PFSK-1 (cell line): ENCODE data around the gene IGFL2.

Experiments used
- FOXP2 ChIP-seq: optimal IDR thresholded peaks from 2 replicates; pipeline ENCODE3; 2011; ENCODE audit warnings: borderline replicate concordance, control low read depth, inconsistent platforms; ENCODE audit not compliant: insufficient read depth; ENCODE audit errors: extremely low read length, extremely low read depth
- POLR2AphosphoS5 ChIP-seq: IDR thresholded peaks from 2 replicates; pipeline ENCODE4 v1.6.1; 2012; ENCODE audit warnings: low read depth, mild to moderate bottlenecking, control low read depth, low read length, moderate library complexity
- REST ChIP-seq, 2 experiments: IDR thresholded peaks; 2 replicates each; pipeline versions ENCODE4 v1.6.1 to v1.8.0; 2011 to 2012; ENCODE audit warnings: low read depth in 2 of 2, low read length in 2 of 2, control low read depth in 1 of 2, inconsistent platforms in 1 of 2, mild to moderate bottlenecking in 1 of 2, moderate library complexity in 1 of 2; ENCODE audit not compliant: insufficient read depth in 1 of 2
- SIN3A ChIP-seq: IDR thresholded peaks from 2 replicates; pipeline ENCODE4 v1.6.1; 2012; ENCODE audit warnings: mild to moderate bottlenecking, low read length, moderate library complexity, borderline replicate concordance; ENCODE audit not compliant: insufficient read depth
- TAF1 ChIP-seq: IDR thresholded peaks from 2 replicates; pipeline ENCODE4 v1.6.1; 2012; ENCODE audit warnings: low read length, control low read depth, borderline replicate concordance; ENCODE audit not compliant: insufficient read depth

IGFL2 gene

DNA sequence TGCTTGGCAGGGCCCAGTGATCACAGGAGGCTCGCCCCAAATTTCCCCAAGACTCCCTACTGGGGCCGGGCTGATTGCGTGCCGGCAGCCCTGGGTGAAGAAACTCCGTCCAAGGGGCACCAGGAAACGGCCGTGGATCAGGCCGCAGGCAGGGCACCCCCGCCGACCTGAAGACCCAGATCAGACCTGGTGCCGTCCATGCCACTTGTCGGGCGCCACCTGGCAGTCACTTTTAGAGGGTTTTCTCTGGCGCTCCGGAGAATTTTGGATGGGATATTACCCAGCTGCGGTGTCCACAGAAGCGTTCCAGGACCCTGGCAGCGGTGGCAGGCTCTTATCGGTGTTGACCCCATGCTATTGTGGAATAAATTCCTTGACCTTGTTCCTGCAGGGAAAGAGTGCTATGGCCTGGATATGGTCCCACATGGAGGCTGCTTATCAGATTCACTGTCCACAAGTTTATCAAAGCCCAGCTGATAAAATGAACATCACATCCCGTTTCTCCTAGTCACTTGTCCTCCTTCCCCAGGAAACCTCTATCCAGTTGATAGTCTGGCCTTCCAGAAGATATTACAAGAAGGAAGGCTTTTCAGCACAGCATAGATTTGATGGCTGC is 38.2 kb downstream of the IGFL2 start:
- TF ChIP-seq FOXP2, result no peak
- no peak for TF ChIP-seq POLR2AphosphoS5
- no peak for TF ChIP-seq SIN3A
- no peak for TF ChIP-seq REST (IDR thresholded peaks at IDR 0.05; ENCODE audit: insufficient read depth in 1 of 2, low read depth in 2 of 2, low read length in 2 of 2)
- no peak for TF ChIP-seq TAF1

GRCh38 chr19:46186717-46187101 is 38.7 kb downstream of the IGFL2 start:
- TF ChIP-seq REST (IDR thresholded peaks at IDR 0.05; ENCODE audit: insufficient read depth in 1 of 2, low read depth in 2 of 2, low read length in 2 of 2) (no peak), FOXP2 (no peak), SIN3A (no peak), POLR2AphosphoS5 (no peak), TAF1 (no peak)

GRCh38 chr19:46189971-46190888 is 42.2 kb downstream of the IGFL2 start:
- TF ChIP-seq FOXP2 (no peak), REST (IDR thresholded peaks at IDR 0.05; ENCODE audit: insufficient read depth in 1 of 2, low read depth in 2 of 2, low read length in 2 of 2) (no peak), SIN3A (no peak), POLR2AphosphoS5 (no peak)

DNA sequence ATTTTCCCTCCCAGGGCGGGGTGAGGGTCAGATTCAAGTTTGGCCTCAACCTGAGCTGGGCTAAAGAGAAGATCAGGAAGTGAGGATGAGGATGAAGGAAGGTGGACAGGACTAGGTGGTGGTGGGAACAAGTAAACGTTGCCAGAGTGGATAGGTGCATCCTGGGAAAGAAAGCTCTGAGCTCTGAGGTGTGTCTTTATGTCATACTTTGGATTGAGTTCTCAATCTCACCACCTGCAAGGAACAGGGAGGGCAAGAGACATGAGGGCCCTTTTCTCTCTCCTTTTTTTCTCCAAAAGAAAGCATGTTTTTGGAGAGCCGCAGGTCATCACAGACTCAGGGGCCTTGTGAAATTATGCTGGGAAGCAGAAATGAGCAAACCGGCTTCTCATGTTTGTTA is 43.3 kb downstream of the IGFL2 start:
- TF ChIP-seq FOXP2 (no peak), POLR2AphosphoS5 (no peak)

DNA sequence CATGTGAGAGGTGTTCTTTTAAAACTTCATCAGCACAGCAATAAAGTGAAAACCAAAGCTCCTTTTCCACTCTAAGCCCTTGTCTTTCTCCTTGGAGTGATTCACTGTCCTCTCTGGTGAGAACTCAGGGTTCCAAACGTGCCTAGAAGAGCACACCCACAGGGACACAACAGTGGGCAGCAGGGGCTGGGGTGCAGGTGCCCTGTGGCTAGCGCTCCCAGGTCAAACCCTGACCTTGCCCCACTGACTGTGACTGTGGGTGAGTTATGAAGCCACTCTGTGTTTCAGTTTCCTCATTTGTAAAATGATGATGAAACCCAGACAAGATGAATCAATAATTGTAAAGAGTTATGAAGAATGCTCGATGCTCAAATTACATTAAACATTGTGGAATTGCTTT is 43.9 kb downstream of the IGFL2 start:
- TF ChIP-seq REST (IDR thresholded peaks at IDR 0.05; ENCODE audit: insufficient read depth in 1 of 2, low read depth in 2 of 2, low read length in 2 of 2) (no peak), SIN3A (no peak), FOXP2 (no peak), POLR2AphosphoS5 (no peak), TAF1 (no peak)
